22Rv1 (cell line): ENCODE measurements around the gene AGTRAP.

Experiments
- H3K27ac ChIP-seq: fragments of 450-650 bp; 2 replicates; pipeline ENCODE4 v1.5.1; 2017
- ZFX ChIP-seq: fragments of 450-650 bp; IDR thresholded peaks from 2 replicates; pipeline ENCODE4 v1.6.1; 2017; ENCODE audit warnings: antibody characterized with exemption, borderline replicate concordance
- TF ChIP-seq, protein P1 (sequence below): fragments of 450-650 bp; IDR thresholded peaks from 2 replicates; pipeline ENCODE4 v1.5.1; 2017; ENCODE audit warnings: mild to moderate bottlenecking

Gene AGTRAP

GRCh38 chr1:11761988-11762406 lies 26.1 kb downstream of the AGTRAP start, which contains the start of gene C1orf167:
Gene C1orf167, plus strand, starts transcription at chr1:11762193. Its CDS starts 2,208 bp downstream, at chr1:11764401.
- TF ChIP-seq, protein P1, sequence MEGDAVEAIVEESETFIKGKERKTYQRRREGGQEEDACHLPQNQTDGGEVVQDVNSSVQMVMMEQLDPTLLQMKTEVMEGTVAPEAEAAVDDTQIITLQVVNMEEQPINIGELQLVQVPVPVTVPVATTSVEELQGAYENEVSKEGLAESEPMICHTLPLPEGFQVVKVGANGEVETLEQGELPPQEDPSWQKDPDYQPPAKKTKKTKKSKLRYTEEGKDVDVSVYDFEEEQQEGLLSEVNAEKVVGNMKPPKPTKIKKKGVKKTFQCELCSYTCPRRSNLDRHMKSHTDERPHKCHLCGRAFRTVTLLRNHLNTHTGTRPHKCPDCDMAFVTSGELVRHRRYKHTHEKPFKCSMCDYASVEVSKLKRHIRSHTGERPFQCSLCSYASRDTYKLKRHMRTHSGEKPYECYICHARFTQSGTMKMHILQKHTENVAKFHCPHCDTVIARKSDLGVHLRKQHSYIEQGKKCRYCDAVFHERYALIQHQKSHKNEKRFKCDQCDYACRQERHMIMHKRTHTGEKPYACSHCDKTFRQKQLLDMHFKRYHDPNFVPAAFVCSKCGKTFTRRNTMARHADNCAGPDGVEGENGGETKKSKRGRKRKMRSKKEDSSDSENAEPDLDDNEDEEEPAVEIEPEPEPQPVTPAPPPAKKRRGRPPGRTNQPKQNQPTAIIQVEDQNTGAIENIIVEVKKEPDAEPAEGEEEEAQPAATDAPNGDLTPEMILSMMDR, result no peak
- no peak for TF ChIP-seq ZFX
- no peak within 1 kb of the TSS for H3K27ac ChIP-seq

DNA sequence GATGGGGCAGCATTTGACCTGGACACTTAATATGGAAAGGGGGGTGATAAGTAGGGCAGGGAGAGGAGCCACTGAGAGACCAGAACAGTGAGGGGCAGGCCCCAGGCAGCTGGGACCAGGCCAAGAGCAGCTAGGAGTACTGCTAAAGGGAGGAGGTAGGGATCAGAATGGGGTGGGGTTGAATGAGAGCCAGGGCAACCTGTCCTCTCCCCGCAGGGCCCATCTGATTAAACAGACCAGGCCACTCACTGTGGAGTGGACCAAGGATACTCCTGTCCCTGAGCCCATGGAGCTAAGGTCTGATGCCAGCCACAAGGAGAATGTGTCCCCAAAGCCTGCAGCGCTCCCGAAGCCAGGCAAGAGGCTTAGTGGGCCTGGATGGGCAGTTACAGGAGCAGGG lies 28.2 kb downstream of the AGTRAP start:
- TF ChIP-seq, protein P1, result no peak
- no peak overlapping the region for H3K27ac ChIP-seq

DNA sequence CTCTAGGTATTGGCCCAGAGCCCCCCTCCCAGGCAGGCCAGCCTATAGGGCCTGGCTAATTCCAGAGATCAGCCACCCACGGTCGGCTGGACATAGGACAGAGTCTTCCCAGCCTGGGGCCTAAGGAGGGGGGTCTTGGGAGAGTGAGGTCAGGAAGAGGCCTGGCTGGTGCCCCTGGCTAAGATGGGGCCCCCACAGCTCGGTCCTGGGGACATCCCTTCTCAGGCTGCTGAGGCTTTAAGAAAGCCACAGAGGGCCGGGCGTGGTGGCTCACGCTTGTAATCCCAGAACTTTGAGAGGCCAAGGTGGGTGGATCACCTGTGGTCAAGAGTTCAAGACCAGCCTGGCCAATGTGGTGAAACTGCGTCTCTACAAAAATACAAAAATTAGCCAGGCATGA lies 28.6 kb downstream of the AGTRAP start:
- TF ChIP-seq, protein P1, result no peak
- TF ChIP-seq ZFX, result no peak
- H3K27ac ChIP-seq, result no peak overlapping the region

GRCh38 chr1:11765661-11766428 lies 29.9 kb downstream of the AGTRAP start:
- TF ChIP-seq, protein P1, result no peak
- TF ChIP-seq ZFX, result no peak

GRCh38 chr1:11766429-11766776 lies 30.5 kb downstream of the AGTRAP start:
- no peak for TF ChIP-seq ZFX
- TF ChIP-seq, protein P1, result no peak

More at GRCh38 chr1:11765661-11766428, 29.9 kb downstream of the AGTRAP start:
- no peak overlapping the region for H3K27ac ChIP-seq

GRCh38 chr1:11767922-11768704 lies 32.2 kb downstream of the AGTRAP start:
- no peak overlapping the region for H3K27ac ChIP-seq
- TF ChIP-seq ZFX, result no peak

More at GRCh38 chr1:11766429-11766776, 30.5 kb downstream of the AGTRAP start:
- H3K27ac ChIP-seq, result no peak overlapping the region

DNA sequence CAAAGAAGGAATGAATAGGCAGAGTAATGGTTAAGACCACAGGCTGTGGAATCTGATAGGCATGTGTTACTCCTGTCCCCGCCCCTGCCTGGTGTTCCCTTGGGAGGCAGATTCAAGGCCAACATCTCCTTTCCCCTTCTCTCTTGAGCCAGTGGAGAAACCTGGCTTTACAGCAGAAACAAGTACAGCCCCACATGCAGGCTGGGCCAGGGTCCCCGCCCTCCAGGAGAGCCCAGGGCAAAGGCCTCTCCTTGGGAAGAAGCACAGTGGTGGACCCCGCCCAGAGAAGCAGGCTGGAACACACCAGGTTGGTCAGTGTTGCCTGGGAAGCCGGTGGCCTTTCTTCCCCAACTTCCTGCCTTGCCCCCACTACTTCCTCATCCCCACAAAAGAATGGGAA lies 32.9 kb downstream of the AGTRAP start:
- no peak for TF ChIP-seq ZFX
- TF ChIP-seq, protein P1, result no peak
- H3K27ac ChIP-seq, result no peak overlapping the region
